MM.1S (cell line): ENCODE data around the gene LYPD1.
A peak's percentile ranks its signal among the peaks of the same experiment; 100 is the strongest.

ENCODE experiments used
- DNase-seq: peaks from one replicate; pipeline ENCODE4 v3.0.0-alpha.2; 2015
- H2AFZ ChIP-seq: fragments of 300-600 bp; sonication (generic); 2 replicates; pipeline ENCODE4 v1.6.0; 2016; ENCODE audit warnings: antibody characterized with exemption, low read length
- H3F3A ChIP-seq: fragments of 300-600 bp; sonication (generic); 2 replicates; pipeline ENCODE4 v1.6.1; 2016; ENCODE audit warnings: mild to moderate bottlenecking, antibody characterized with exemption, low read length, moderate library complexity, mixed read lengths; ENCODE audit not compliant: insufficient read depth
- H3K27ac ChIP-seq: fragments of 300-600 bp; sonication (generic); 2 replicates; pipeline ENCODE4 v1.5.1; 2016; ENCODE audit warnings: mild to moderate bottlenecking, low read length
- H3K27me3 ChIP-seq: fragments of 300-600 bp; sonication (generic); replicated peaks from 2 replicates; pipeline ENCODE4 v1.6.0; 2016; ENCODE audit warnings: low read length; ENCODE audit not compliant: insufficient read depth
- H3K36me3 ChIP-seq: fragments of 300-600 bp; sonication (generic); replicated peaks from 2 replicates; pipeline ENCODE4 v1.6.1; 2016; ENCODE audit warnings: mild to moderate bottlenecking, low read length, mixed read lengths; ENCODE audit not compliant: insufficient read depth
- H3K4me1 ChIP-seq: fragments of 300-600 bp; sonication (generic); 2 replicates; pipeline ENCODE4 v1.6.1; 2016; ENCODE audit warnings: low read length, mixed read lengths
- H3K4me2 ChIP-seq: fragments of 300-600 bp; sonication (generic); 2 replicates; pipeline ENCODE4 v1.6.0; 2016; ENCODE audit warnings: low read depth, low read length
- H3K4me3 ChIP-seq: fragments of 300-600 bp; sonication (generic); 2 replicates; pipeline ENCODE4 v1.5.1; 2016; ENCODE audit warnings: low read length, mixed read lengths
- H3K79me2 ChIP-seq: fragments of 300-600 bp; sonication (generic); 2 replicates; pipeline ENCODE4 v1.6.1; 2016; ENCODE audit warnings: mixed run types, low read length, mixed read lengths
- H3K9ac ChIP-seq: fragments of 300-600 bp; sonication (generic); 2 replicates; pipeline ENCODE4 v1.6.1; 2016; ENCODE audit warnings: low read length, mixed read lengths
- H3K9me2 ChIP-seq: fragments of 300-600 bp; sonication (generic); replicated peaks from 2 replicates; pipeline ENCODE4 v1.6.1; 2016; ENCODE audit warnings: mild to moderate bottlenecking, low read length, mixed read lengths; ENCODE audit not compliant: insufficient read depth
- H3K9me3 ChIP-seq: fragments of 300-600 bp; sonication (generic); replicated peaks from 2 replicates; pipeline ENCODE4 v1.6.1; 2016; ENCODE audit warnings: mild to moderate bottlenecking, low read length, mixed read lengths; ENCODE audit not compliant: insufficient read depth
- H4K20me1 ChIP-seq: fragments of 300-600 bp; sonication (generic); 2 replicates; pipeline ENCODE4 v1.6.1; 2016; ENCODE audit warnings: mild to moderate bottlenecking, low read length, moderate library complexity, mixed read lengths; ENCODE audit not compliant: insufficient read depth
- EZH2 ChIP-seq: fragments of 300-600 bp; sonication (generic); optimal IDR thresholded peaks from 2 replicates; pipeline ENCODE3; 2017; ENCODE audit warnings: low read depth, mild to moderate bottlenecking, antibody characterized with exemption, low read length, mixed read lengths
- EZH2phosphoT487 ChIP-seq: fragments of 300-600 bp; sonication (generic); IDR thresholded peaks from 2 replicates; pipeline ENCODE4 v1.6.1; 2018; ENCODE audit warnings: antibody characterized with exemption, low read length
- TF ChIP-seq, protein P1 (sequence below): fragments of 300-600 bp; sonication (generic); IDR thresholded peaks from 2 replicates; pipeline ENCODE4 v1.5.1; 2016; ENCODE audit warnings: antibody characterized with exemption, low read length, mixed read lengths

Gene LYPD1

DNA sequence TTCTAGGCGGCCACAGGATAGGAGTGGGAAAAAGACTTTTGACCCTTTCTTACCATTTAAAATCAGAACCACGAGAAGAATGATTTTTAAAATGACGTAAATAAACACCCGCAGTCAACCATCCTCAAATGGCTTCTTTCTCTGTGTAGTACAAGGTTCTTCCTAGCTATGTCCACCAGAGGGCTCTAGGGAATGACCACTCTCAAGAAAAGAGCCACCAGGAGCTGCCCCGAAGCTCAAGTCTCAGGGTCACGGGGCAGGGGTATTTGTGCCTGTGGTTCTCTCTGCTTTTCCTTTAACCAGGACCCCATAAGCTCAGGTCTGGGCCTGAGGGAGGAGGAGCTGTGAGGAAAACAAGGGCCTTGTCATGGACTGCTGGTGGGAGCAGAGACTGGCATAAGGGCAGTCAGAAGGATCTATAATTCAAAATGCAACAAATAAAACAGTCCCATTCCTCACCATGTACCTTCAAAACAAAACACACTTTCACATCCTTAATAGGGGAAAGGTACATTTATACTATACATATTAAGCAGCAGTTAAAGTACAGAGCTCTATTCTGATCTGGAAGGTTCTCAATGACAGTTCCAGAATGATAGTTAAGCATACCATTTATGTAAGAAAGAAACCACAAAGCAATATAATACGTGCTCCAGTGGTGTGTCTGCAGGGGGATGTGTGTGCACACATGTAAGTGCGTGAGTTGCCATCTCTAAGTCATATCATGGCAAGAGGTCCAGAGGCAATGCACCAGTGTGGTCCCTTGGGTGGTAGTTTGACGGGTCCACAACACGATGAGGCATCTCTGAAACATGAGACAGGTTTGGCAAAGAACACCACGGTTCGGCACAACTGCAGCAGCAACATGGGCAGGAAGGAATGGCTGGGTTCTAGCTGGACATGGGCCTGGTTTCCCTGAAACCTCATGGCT is 18.6 kb downstream of the LYPD1 start:
- no peaks in the 10 kb centered on the region for H4K20me1 ChIP-seq
- TF ChIP-seq EZH2 (no peak), EZH2phosphoT487 (no peak)
- TF ChIP-seq, protein P1, sequence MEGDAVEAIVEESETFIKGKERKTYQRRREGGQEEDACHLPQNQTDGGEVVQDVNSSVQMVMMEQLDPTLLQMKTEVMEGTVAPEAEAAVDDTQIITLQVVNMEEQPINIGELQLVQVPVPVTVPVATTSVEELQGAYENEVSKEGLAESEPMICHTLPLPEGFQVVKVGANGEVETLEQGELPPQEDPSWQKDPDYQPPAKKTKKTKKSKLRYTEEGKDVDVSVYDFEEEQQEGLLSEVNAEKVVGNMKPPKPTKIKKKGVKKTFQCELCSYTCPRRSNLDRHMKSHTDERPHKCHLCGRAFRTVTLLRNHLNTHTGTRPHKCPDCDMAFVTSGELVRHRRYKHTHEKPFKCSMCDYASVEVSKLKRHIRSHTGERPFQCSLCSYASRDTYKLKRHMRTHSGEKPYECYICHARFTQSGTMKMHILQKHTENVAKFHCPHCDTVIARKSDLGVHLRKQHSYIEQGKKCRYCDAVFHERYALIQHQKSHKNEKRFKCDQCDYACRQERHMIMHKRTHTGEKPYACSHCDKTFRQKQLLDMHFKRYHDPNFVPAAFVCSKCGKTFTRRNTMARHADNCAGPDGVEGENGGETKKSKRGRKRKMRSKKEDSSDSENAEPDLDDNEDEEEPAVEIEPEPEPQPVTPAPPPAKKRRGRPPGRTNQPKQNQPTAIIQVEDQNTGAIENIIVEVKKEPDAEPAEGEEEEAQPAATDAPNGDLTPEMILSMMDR, result peak; percentile 53
- no peaks in the 10 kb centered on the region for H3K36me3 ChIP-seq
- no peak overlapping the region for H3K4me2 ChIP-seq
- H2AFZ ChIP-seq, result no peak overlapping the region; the same call in 1 of the 2 replicates
- H3K79me2 ChIP-seq, result no peaks in the 10 kb centered on the region
- DNase-seq, result peak; percentile 47
- H3K27ac ChIP-seq, result no peak overlapping the region
- no peaks in the 10 kb centered on the region for H3K9me2 ChIP-seq
- H3K4me3 ChIP-seq, result no peak overlapping the region
- H3F3A ChIP-seq, result no peaks in the 10 kb centered on the region
- no peaks in the 10 kb centered on the region for H3K27me3 ChIP-seq
- H3K9me3 ChIP-seq, result no peaks in the 10 kb centered on the region
- no peaks in the 10 kb centered on the region for H3K4me1 ChIP-seq
- no peak overlapping the region for H3K9ac ChIP-seq

DNA sequence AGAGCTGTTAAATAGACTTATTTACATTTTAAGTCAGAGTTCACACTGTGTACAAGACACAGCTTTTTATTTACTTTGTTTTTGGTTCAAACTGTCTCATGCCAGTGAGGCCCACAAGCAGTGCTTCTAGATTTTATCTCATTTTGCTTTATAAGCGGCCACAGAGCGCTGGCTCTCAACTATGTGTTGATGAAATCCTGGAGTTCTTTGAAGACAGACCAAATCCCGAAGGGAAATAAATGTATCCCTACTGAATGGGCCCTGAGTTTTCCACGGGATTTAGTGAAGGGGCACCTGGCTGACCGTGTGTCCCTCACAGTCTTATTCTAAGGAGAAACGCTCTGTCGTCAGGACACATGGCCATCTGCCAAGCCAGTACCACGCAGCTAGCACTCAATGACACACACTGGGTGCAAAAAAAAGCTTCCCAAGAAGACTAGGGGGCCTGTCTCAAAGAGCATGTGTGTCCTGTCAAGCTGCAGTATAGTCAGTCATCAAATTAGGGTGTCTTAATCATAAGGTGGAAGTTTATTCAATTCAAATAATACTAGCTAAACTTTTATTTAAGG is 23.4 kb downstream of the LYPD1 start:
- H3K27ac ChIP-seq, result no peak overlapping the region
- no peak overlapping the region for H2AFZ ChIP-seq
- H3K36me3 ChIP-seq, result no peaks in the 10 kb centered on the region
- no peak overlapping the region for H3K4me2 ChIP-seq
- TF ChIP-seq EZH2, result no peak
- TF ChIP-seq, protein P1, result no peak
- no peak for TF ChIP-seq EZH2phosphoT487
- no peaks in the 10 kb centered on the region for H3F3A ChIP-seq
- H3K9me3 ChIP-seq, result no peaks in the 10 kb centered on the region
- H3K4me1 ChIP-seq, result no peaks in the 10 kb centered on the region
- H3K9me2 ChIP-seq, result no peaks in the 10 kb centered on the region
- H3K79me2 ChIP-seq, result no peaks in the 10 kb centered on the region
- no peaks in the 10 kb centered on the region for H4K20me1 ChIP-seq
- no peak overlapping the region for H3K4me3 ChIP-seq
- H3K27me3 ChIP-seq, result no peaks in the 10 kb centered on the region
- DNase-seq, result no peak
- no peak overlapping the region for H3K9ac ChIP-seq

- H3K4me1 ChIP-seq, result no peaks in the 10 kb centered on the region
Measured at GRCh38 chr2:132645722-132646539, 24.1 kb downstream of the LYPD1 start.

More at GRCh38 chr2:132645722-132646539, 24.1 kb downstream of the LYPD1 start:
- Histone ChIP-seq H3K27ac (no peak overlapping the region), H3K9me2 (no peaks in the 10 kb centered on the region), H3K4me2 (no peak overlapping the region), H3F3A (no peaks in the 10 kb centered on the region), H3K79me2 (no peaks in the 10 kb centered on the region), H2AFZ (no peak overlapping the region), H3K4me3 (no peak overlapping the region), H3K9ac (no peak overlapping the region), H3K36me3 (no peaks in the 10 kb centered on the region), H4K20me1 (no peaks in the 10 kb centered on the region), H3K27me3 (no peaks in the 10 kb centered on the region), H3K9me3 (no peaks in the 10 kb centered on the region)
- no peak for TF ChIP-seq EZH2
- TF ChIP-seq, protein P1, result no peak
- TF ChIP-seq EZH2phosphoT487, result no peak
- no peak for DNase-seq
